ENCODE results near the gene SPEF2.
"Not testable (repeated sequence)": the region's sequence is repeated elsewhere in the genome, so short reads cannot be mapped to it uniquely, and the experiment has no call there.

DNA sequence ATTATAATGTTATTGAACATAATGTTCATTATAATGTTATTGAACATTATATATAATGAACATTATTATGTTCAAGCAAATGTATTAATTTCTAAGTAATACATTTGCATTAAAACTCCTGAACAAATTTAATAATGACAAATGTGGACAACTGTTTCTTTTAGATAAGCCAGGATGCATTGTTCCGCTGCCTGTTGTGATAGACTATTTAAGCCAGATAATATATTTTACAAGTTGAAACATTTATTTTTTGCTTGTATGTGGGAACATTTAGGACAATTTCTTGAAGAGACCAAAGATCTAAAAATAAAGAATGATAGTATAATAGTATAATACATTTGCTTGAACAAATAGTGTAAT, 54.6 kb downstream of the SPEF2 start:
- TF ChIP-seq, protein P1, sequence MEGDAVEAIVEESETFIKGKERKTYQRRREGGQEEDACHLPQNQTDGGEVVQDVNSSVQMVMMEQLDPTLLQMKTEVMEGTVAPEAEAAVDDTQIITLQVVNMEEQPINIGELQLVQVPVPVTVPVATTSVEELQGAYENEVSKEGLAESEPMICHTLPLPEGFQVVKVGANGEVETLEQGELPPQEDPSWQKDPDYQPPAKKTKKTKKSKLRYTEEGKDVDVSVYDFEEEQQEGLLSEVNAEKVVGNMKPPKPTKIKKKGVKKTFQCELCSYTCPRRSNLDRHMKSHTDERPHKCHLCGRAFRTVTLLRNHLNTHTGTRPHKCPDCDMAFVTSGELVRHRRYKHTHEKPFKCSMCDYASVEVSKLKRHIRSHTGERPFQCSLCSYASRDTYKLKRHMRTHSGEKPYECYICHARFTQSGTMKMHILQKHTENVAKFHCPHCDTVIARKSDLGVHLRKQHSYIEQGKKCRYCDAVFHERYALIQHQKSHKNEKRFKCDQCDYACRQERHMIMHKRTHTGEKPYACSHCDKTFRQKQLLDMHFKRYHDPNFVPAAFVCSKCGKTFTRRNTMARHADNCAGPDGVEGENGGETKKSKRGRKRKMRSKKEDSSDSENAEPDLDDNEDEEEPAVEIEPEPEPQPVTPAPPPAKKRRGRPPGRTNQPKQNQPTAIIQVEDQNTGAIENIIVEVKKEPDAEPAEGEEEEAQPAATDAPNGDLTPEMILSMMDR (IDR thresholded peaks at IDR 0.05): not testable (repeated sequence)
- not testable (repeated sequence) for TF ChIP-seq POLR2A (IDR thresholded peaks at IDR 0.05)
